Common myeloid progenitor, CD34-positive (primary cell): ENCODE measurements around the gene KIAA0319L.

Source experiments
- CTCF ChIA-PET: fragments of 350-600 bp; sonication (Branson Sonifier 250); formaldehyde crosslinking; loops from one replicate; lab custom pipeline; 2021; ENCODE audit warnings: antibody characterized with exemption; lab: Charles Lee
- POLR2A ChIA-PET: fragments of 350-600 bp; sonication (Branson Sonifier 250); formaldehyde crosslinking; loops from one replicate; lab custom pipeline; 2021; ENCODE audit warnings: antibody characterized with exemption; lab: Charles Lee
- DNase-seq, 3 donors: peaks; one replicate each; pipeline versions ENCODE4 v3.0.0 to v3.0.0-alpha.2; 2013
- H3K27ac ChIP-seq, 2 experiments: 1 replicate in 1 of 2; 2 replicates in 1 of 2; pipeline ENCODE4 v1.7.0; 2013; ENCODE audit warnings: inconsistent platforms in 2 of 2, low read length in 2 of 2, mild to moderate bottlenecking in 2 of 2, low read depth in 1 of 2, moderate library complexity in 1 of 2; ENCODE audit not compliant: severe bottlenecking in 2 of 2, insufficient read depth in 1 of 2, poor library complexity in 1 of 2
- H3K27me3 ChIP-seq, 5 experiments: replicated peaks in 2 of 5; 1 replicate in 3 of 5; 2 replicates in 2 of 5; pipeline versions ENCODE4 v1.6.1 to v1.7.0; 2013; ENCODE audit warnings: low read length in 4 of 5, mild to moderate bottlenecking in 2 of 5, moderate library complexity in 2 of 5, inconsistent platforms in 1 of 5; ENCODE audit not compliant: insufficient read depth in 5 of 5, control insufficient read depth in 4 of 5
- H3K36me3 ChIP-seq, 4 experiments: 1 replicate in 2 of 4; 2 replicates in 2 of 4; pipeline versions ENCODE4 v1.6.1 to v1.7.0; 2013; ENCODE audit warnings: low read length in 3 of 4, control low read depth in 1 of 4, mild to moderate bottlenecking in 1 of 4; ENCODE audit not compliant: control insufficient read depth in 4 of 4, insufficient read depth in 4 of 4
- H3K4me1 ChIP-seq, 4 experiments: 1 replicate in 3 of 4; 2 replicates in 1 of 4; pipeline versions ENCODE4 v1.6.1 to v1.7.1; 2013; ENCODE audit warnings: low read length in 3 of 4, mild to moderate bottlenecking in 3 of 4, control low read depth in 1 of 4, inconsistent platforms in 1 of 4, moderate library complexity in 1 of 4; ENCODE audit not compliant: control insufficient read depth in 4 of 4, insufficient read depth in 4 of 4; ENCODE audit errors: control extremely low read depth in 1 of 4
- H3K4me3 ChIP-seq, 7 experiments: 1 replicate in 4 of 7; 2 replicates in 3 of 7; pipeline versions ENCODE4 v1.5.1 to v1.7.0; 2013; ENCODE audit warnings: mild to moderate bottlenecking in 7 of 7, low read length in 6 of 7, moderate library complexity in 6 of 7, inconsistent platforms in 2 of 7, low read depth in 2 of 7, control low read depth in 1 of 7; ENCODE audit not compliant: insufficient read depth in 4 of 7, control insufficient read depth in 1 of 7; ENCODE audit errors: extremely low read depth in 1 of 7
- H3K9me3 ChIP-seq, 5 experiments: 1 replicate in 4 of 5; 2 replicates in 1 of 5; pipeline versions ENCODE4 v1.6.1 to v1.7.1; 2013; ENCODE audit warnings: low read length in 4 of 5, mild to moderate bottlenecking in 2 of 5, inconsistent platforms in 1 of 5, low read depth in 1 of 5, moderate library complexity in 1 of 5; ENCODE audit not compliant: control insufficient read depth in 4 of 5, insufficient read depth in 2 of 5; ENCODE audit errors: control extremely low read depth in 1 of 5
- WGBS: methylation state at CpG from one replicate; pipeline ENCODE4 v1.1.5; 2013; ENCODE audit not compliant: insufficient coverage; 5-methylcytosine and 5-hydroxymethylcytosine counted together

The KIAA0319L gene

GRCh38 chr1:35533586-35533985 is 23.6 kb downstream of the KIAA0319L start:
- DNase-seq, result no peak
- CTCF ChIA-PET, result interaction anchor here (1.6 to 2.6 kb wide), 2 partner anchors 15 to 83 kb away, joined by 3 to 7 read pairs; no protein-coding TSS in a partner anchor

GRCh38 chr1:35532497-35533223 is 24.5 kb downstream of the KIAA0319L start:
- Histone ChIP-seq H3K9me3 (peaks cover 5 to 32% (median 16%) of the 10 kb centered on the region in 5 experiments), H3K4me1 (no peaks in the 10 kb centered on the region), H3K36me3 (peaks cover 6 to 25% (median 17%) of the 10 kb centered on the region in 4 experiments), H3K4me3 (no peak overlapping the region), H3K27me3 (no peaks in the 10 kb centered on the region), H3K27ac (no peak overlapping the region)
- ChIA-PET POLR2A (no interaction called here), CTCF (interaction anchor here (1.6 to 2.6 kb wide), 2 partner anchors 14 to 82 kb away, joined by 3 to 7 read pairs; no protein-coding TSS in a partner anchor)
- no CpG with 5 or more reads among the region's 1 CpG for WGBS
- DNase-seq, result no peak

More at GRCh38 chr1:35533586-35533985, 23.6 kb downstream of the KIAA0319L start:
- no peak overlapping the region for H3K27ac ChIP-seq
- peaks cover 0 to under 1% (median 0%) of the 10 kb centered on the region in 4 experiments for H3K4me1 ChIP-seq
- POLR2A ChIA-PET, result no interaction called here
- H3K36me3 ChIP-seq, result peaks cover 6 to 25% (median 18%) of the 10 kb centered on the region in 4 experiments
- H3K9me3 ChIP-seq, result peaks cover 5 to 25% (median 16%) of the 10 kb centered on the region in 5 experiments
- H3K27me3 ChIP-seq, result no peaks in the 10 kb centered on the region
- H3K4me3 ChIP-seq, result no peak overlapping the region
- WGBS, result no CpG with 5 or more reads among the region's 1 CpG

GRCh38 chr1:35531368-35531767 is 25.8 kb downstream of the KIAA0319L start:
- POLR2A ChIA-PET, result no interaction called here
- 97% methylated on average over 6 of the region's 6 CpGs for WGBS
- H3K9me3 ChIP-seq, result peaks cover 11 to 37% (median 16%) of the 10 kb centered on the region in 5 experiments
- DNase-seq, result no peak
- H3K4me3 ChIP-seq, result no peak overlapping the region
- CTCF ChIA-PET, result no interaction called here
- no peaks in the 10 kb centered on the region for H3K4me1 ChIP-seq
- H3K27ac ChIP-seq, result no peak overlapping the region
- H3K36me3 ChIP-seq, result peaks cover 6 to 25% (median 17%) of the 10 kb centered on the region in 4 experiments
- no peaks in the 10 kb centered on the region for H3K27me3 ChIP-seq

- Histone ChIP-seq H3K27me3 (no peaks in the 10 kb centered on the region), H3K4me3 (no peak overlapping the region), H3K27ac (no peak overlapping the region), H3K4me1 (no peaks in the 10 kb centered on the region), H3K36me3 (peaks cover 6 to 25% (median 17%) of the 10 kb centered on the region in 4 experiments), H3K9me3 (peaks cover 11 to 37% (median 16%) of the 10 kb centered on the region in 5 experiments)
- no peak for DNase-seq
- 100% methylated on average over 2 of the region's 2 CpGs for WGBS
- CTCF ChIA-PET, result no interaction called here
- POLR2A ChIA-PET, result no interaction called here
Observed at GRCh38 chr1:35530946-35531345, 26.3 kb downstream of the KIAA0319L start.

GRCh38 chr1:35530168-35530567 is 27.0 kb downstream of the KIAA0319L start:
- no peaks in the 10 kb centered on the region for H3K27me3 ChIP-seq
- H3K36me3 ChIP-seq, result peaks cover 6 to 25% (median 18%) of the 10 kb centered on the region in 4 experiments
- peaks cover 11 to 39% (median 16%) of the 10 kb centered on the region in 5 experiments for H3K9me3 ChIP-seq
- CTCF ChIA-PET, result interaction anchor here (0.7 kb wide), 1 partner anchor 44 kb away, joined by 3 read pairs; no protein-coding TSS in a partner anchor
- no peak overlapping the region for H3K4me3 ChIP-seq
- no peaks in the 10 kb centered on the region for H3K4me1 ChIP-seq
- WGBS, result 67% methylated on average over 3 of the region's 5 CpGs
- H3K27ac ChIP-seq, result no peak overlapping the region
- POLR2A ChIA-PET, result interaction anchor here (0.7 kb wide), 1 partner anchor 963 kb away, joined by 6 read pairs; no protein-coding TSS in a partner anchor
- DNase-seq, result no peak

GRCh38 chr1:35524106-35524505 is 33.1 kb downstream of the KIAA0319L start:
- H3K27ac ChIP-seq, result no peak overlapping the region
- no peaks in the 10 kb centered on the region for H3K27me3 ChIP-seq
- H3K36me3 ChIP-seq, result peaks cover 0 to 9% (median 0%) of the 10 kb centered on the region in 4 experiments
- POLR2A ChIA-PET, result no interaction called here
- H3K4me3 ChIP-seq, result no peak overlapping the region
- WGBS, result no CpG with 5 or more reads among the region's 2 CpGs
- peaks cover 1 to 15% (median 4%) of the 10 kb centered on the region in 5 experiments for H3K9me3 ChIP-seq
- CTCF ChIA-PET, result no interaction called here
- no peak for DNase-seq
- no peaks in the 10 kb centered on the region for H3K4me1 ChIP-seq

GRCh38 chr1:35519432-35519831 is 37.8 kb downstream of the KIAA0319L start:
- no peak overlapping the region for H3K4me3 ChIP-seq
- CTCF ChIA-PET, result interaction anchor here (1.3 kb wide), 1 partner anchor 69 kb away, joined by 4 read pairs; no protein-coding TSS in a partner anchor
- H3K36me3 ChIP-seq, result peaks cover 0 to 5% (median 2%) of the 10 kb centered on the region in 4 experiments
- no peaks in the 10 kb centered on the region for H3K4me1 ChIP-seq
- POLR2A ChIA-PET, result no interaction called here
- H3K9me3 ChIP-seq, result peaks cover 0 to 17% (median 3%) of the 10 kb centered on the region in 5 experiments
- DNase-seq, result no peak
- H3K27ac ChIP-seq, result no peak overlapping the region
- WGBS, result 100% methylated on average over 1 of the region's 2 CpGs
- no peaks in the 10 kb centered on the region for H3K27me3 ChIP-seq
